TTC549 (cell line): Measurements from ENCODE around the gene MON1B.
A peak's percentile ranks its signal among the peaks of the same experiment; 100 is the strongest.
"Not testable (repeated sequence)": the region's sequence is repeated elsewhere in the genome, so short reads cannot be mapped to it uniquely, and the experiment has no call there.

Experiments
- FAIRE-seq: peaks from 2 replicates; lab custom pipeline; 2012; peaks lifted over from hg19 to GRCh38; lab: Jason Lieb, UNC

MON1B gene

GRCh38 chr16:77190478-77191258 lies at the start of gene MON1B:
Gene MON1B, plus strand, starts transcription at chr16:77191190. Its CDS starts 296 bp downstream, at chr16:77191486.
- peak; percentile 90 for FAIRE-seq

GRCh38 chr16:77143364-77143763 lies 47.6 kb upstream of the MON1B start:
- FAIRE-seq, result no peak

- FAIRE-seq, result no peak
These were observed 42.9 kb upstream of the MON1B start for GRCh38 chr16:77148121-77148520.

- FAIRE-seq, result no peak
These were observed 33.5 kb upstream of the MON1B start for GRCh38 chr16:77157346-77158058.

- no peak for FAIRE-seq
These were observed 32.7 kb upstream of the MON1B start for GRCh38 chr16:77158293-77158692.

GRCh38 chr16:77165006-77165405 lies 26.0 kb upstream of the MON1B start:
- no peak for FAIRE-seq

GRCh38 chr16:77165536-77166236 lies 25.3 kb upstream of the MON1B start:
- FAIRE-seq, result not testable (repeated sequence)

- FAIRE-seq, result no peak
These were observed 24.3 kb upstream of the MON1B start for GRCh38 chr16:77166726-77167125.

GRCh38 chr16:77168901-77169300 lies 22.1 kb upstream of the MON1B start:
- no peak for FAIRE-seq

GRCh38 chr16:77169650-77170236 lies 21.2 kb upstream of the MON1B start:
- FAIRE-seq, result no peak

- no peak for FAIRE-seq
These were observed 20.2 kb upstream of the MON1B start for GRCh38 chr16:77170805-77171204.

- FAIRE-seq, result peak; percentile 69
These were observed 19.0 kb upstream of the MON1B start for GRCh38 chr16:77171745-77172635.

GRCh38 chr16:77172951-77173350 lies 18.0 kb upstream of the MON1B start:
- FAIRE-seq, result no peak

GRCh38 chr16:77183137-77183536 lies 7.9 kb upstream of the MON1B start:
- FAIRE-seq, result no peak

GRCh38 chr16:77186298-77186697 lies 4.7 kb upstream of the MON1B start:
- not testable (repeated sequence) for FAIRE-seq

GRCh38 chr16:77190190-77190477 lies 856 bp upstream of the MON1B start:
- no peak for FAIRE-seq

GRCh38 chr16:77191259-77191969 lies 424 bp downstream of the MON1B start:
- FAIRE-seq, result no peak

GRCh38 chr16:77193377-77193776 lies 2.4 kb downstream of the MON1B start:
- FAIRE-seq, result no peak

- no peak for FAIRE-seq
These were observed 3.6 kb downstream of the MON1B start for GRCh38 chr16:77194295-77195231.

- no peak for FAIRE-seq
These were observed 4.4 kb downstream of the MON1B start for GRCh38 chr16:77195411-77195810.
